Thoracic aorta (tissue), 2 donors: ENCODE measurements around the gene CALML5. TPM values are rescaled to one million over a fixed set of nuclear protein-coding genes. Genes with fewer than 3 reads are reported as not detected.

Experiments used
- ATAC-seq: fragments of 150-250 bp; one replicate; pipeline ENCODE4 v1.8.0; 2017; ENCODE audit warnings: low read depth; ENCODE audit not compliant: insufficient number of reproducible peaks, low FRiP score
- DNase-seq: peaks from one replicate; pipeline ENCODE4 v3.0.0-alpha.2; 2020; ENCODE audit warnings: low spot score
- H3K27ac ChIP-seq, 2 donors: fragments of 200-600 bp; sonication (generic); 1 replicate in 1 of 2; 2 replicates in 1 of 2; pipeline ENCODE4 v1.5.1; 2016; ENCODE audit warnings: mild to moderate bottlenecking in 2 of 2, moderate library complexity in 2 of 2
- H3K27me3 ChIP-seq: fragments of 200-600 bp; sonication (generic); replicated peaks from 2 replicates; pipeline ENCODE4 v1.6.0; 2016; ENCODE audit warnings: mild to moderate bottlenecking; ENCODE audit not compliant: insufficient read depth
- H3K36me3 ChIP-seq: fragments of 200-600 bp; sonication (generic); one replicate; pipeline ENCODE4 v1.5.1; 2016
- H3K4me1 ChIP-seq, 2 donors: fragments of 200-600 bp; sonication (generic); 1 replicate in 1 of 2; 2 replicates in 1 of 2; pipeline versions ENCODE4 v1.5.1 to v1.6.0; 2016; ENCODE audit warnings: low read depth in 2 of 2, mild to moderate bottlenecking in 1 of 2; ENCODE audit not compliant: control insufficient read depth in 1 of 2
- H3K4me3 ChIP-seq: fragments of 200-600 bp; sonication (generic); 2 replicates; pipeline ENCODE4 v1.5.1; 2016; ENCODE audit warnings: mild to moderate bottlenecking
- H3K9me3 ChIP-seq: fragments of 200-600 bp; sonication (generic); 2 replicates; pipeline ENCODE4 v1.5.1; 2016
- total RNA-seq, 2 donors: library from RNA; depleted of rRNA; stranded (reverse); fragments of >200 nt; gene quantifications; one replicate each; pipeline versions ENCODE4 v1.1.0 to v1.2.3, GENCODE V29; 2016
- TF ChIP-seq, protein P1 (sequence below): fragments of 200-600 bp; sonication (generic); IDR thresholded peaks from one replicate; pipeline ENCODE4 v1.5.1; 2019; ENCODE audit warnings: antibody characterized with exemption

Gene CALML5
- total RNA-seq, 2 donors from 2014 or later, result 3.7 TPM; not detected in 1

DNA sequence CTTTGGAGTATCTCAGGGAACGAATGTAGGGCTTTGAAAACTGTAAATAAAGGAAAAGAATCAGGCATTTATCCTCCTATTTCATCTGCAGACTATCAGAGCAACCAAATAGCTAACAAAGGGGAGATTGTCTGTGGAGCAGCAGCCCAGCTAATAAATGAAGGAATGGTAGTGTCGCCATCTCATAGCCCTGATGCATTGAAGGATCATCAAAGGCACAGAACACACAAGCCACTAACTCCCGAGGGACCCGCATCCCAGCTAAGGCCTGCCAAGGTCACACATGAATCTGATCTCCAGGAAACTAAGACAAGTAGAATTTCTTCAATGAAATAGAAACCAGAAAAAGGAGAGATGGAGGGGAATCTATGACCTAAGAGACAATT lies 38.2 kb downstream of the CALML5 start:
- TF ChIP-seq, protein P1, sequence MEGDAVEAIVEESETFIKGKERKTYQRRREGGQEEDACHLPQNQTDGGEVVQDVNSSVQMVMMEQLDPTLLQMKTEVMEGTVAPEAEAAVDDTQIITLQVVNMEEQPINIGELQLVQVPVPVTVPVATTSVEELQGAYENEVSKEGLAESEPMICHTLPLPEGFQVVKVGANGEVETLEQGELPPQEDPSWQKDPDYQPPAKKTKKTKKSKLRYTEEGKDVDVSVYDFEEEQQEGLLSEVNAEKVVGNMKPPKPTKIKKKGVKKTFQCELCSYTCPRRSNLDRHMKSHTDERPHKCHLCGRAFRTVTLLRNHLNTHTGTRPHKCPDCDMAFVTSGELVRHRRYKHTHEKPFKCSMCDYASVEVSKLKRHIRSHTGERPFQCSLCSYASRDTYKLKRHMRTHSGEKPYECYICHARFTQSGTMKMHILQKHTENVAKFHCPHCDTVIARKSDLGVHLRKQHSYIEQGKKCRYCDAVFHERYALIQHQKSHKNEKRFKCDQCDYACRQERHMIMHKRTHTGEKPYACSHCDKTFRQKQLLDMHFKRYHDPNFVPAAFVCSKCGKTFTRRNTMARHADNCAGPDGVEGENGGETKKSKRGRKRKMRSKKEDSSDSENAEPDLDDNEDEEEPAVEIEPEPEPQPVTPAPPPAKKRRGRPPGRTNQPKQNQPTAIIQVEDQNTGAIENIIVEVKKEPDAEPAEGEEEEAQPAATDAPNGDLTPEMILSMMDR, result no peak
- Histone ChIP-seq H3K9me3 (no peaks in the 10 kb centered on the region), H3K27ac (no peak overlapping the region), H3K4me1 (peaks cover 6 to 40% of the 10 kb centered on the region in 2 donors), H3K36me3 (peaks cover 32% of the 10 kb centered on the region), H3K4me3 (no peak overlapping the region), H3K27me3 (no peaks in the 10 kb centered on the region)
- no peak for ATAC-seq
- no peak for DNase-seq

DNA sequence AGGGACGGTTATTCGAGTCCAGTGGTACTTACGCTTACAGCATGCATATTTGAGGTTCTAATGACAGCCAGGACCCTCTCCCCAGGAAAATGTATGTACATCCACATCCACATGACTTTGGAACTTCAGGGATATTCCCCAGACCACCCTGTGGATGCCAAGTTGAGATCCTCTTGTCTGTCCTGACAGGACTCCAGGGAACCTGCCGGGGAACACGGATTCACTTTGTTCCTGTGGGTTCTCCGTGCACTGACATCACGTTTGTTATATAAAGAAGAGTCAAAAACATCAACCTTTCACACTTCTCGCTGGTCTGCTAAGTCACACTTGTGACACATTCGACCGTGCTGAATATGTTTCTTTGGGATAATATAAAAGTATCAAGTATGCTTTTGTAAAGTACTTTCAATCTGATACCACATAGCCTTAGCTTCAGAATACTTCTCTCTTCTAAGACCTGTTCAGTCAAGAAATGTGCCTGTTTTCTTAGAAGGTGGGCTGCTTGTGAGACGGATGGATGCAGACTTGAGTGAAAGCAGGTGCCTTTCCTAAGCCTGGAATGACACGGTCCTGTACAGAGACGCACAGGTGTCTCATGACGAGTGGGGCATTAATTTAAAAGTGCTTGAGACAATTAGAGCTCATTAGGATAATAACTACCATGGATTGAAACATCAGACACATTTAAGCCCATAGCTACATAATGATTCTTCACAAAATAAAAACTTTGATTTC lies 38.7 kb downstream of the CALML5 start:
- Histone ChIP-seq H3K4me3 (no peak overlapping the region), H3K36me3 (peaks cover 37% of the 10 kb centered on the region), H3K4me1 (peaks cover under 1 to 39% of the 10 kb centered on the region in 2 donors), H3K9me3 (no peaks in the 10 kb centered on the region), H3K27ac (no peak overlapping the region), H3K27me3 (no peaks in the 10 kb centered on the region)
- DNase-seq, result no peak
- TF ChIP-seq, protein P1, result no peak
- no peak for ATAC-seq

DNA sequence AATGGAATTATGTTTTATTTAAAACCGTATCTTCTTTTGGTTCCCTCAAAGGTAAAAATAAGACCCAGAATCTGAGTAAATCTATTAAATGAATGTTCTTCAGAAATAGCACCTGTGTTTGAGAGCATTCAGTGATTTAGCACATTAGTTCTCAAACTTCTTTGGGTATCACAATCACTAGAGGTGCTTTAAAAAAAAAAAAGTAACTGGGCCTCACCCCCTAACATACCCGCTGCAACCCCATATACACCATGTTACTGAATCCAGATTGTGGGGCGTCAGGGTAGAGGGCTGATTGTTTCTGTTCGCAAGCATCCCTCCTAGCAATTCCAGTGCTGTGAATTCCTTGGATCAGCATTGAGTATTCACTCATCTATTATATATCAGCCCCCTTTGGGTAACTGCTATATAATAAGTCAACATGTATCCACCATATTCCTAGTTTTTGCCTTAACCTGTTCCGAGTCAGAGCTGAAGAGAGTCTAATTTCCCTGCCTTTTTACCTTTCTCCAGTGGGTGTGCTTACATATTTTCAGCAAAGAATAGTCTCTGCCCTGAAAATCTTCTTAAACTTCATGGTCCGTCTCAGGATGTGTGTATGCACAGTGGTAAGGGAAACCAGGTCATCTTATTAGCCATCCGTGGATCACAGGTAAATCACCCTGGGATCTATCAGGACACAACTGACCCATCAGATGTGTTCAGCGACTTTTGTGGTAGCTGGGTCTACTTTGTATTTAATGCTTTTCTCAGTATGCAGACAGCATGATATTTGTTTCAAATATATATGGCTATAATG lies 40.2 kb downstream of the CALML5 start:
- Histone ChIP-seq H3K36me3 (peaks cover 52% of the 10 kb centered on the region), H3K9me3 (no peaks in the 10 kb centered on the region), H3K27ac (no peak overlapping the region), H3K4me3 (no peak overlapping the region), H3K4me1 (peaks cover 0 to 42% of the 10 kb centered on the region in 2 donors), H3K27me3 (no peaks in the 10 kb centered on the region)
- ATAC-seq, result no peak
- TF ChIP-seq, protein P1, result no peak
- DNase-seq, result no peak

DNA sequence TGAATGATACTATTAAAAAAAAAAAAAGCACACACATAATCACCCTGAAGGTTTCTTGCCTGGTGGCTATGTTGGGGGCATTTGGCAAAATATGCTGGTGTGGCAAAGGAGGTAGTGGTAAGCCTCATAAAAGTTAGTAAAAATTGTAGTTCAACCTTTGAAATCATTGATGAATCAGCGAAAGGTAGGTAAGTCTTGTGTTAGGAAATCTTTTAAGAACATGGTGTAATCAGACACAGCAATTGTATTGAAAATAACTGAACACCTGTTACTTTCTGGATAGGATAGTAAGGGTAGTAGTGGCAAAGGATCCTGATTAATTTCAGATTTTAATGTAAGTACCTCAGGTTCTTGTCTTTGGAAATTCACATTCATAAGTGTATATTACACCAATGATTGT lies 40.9 kb downstream of the CALML5 start:
- peaks cover 0 to 49% of the 10 kb centered on the region in 2 donors for H3K4me1 ChIP-seq
- H3K9me3 ChIP-seq, result no peaks in the 10 kb centered on the region
- DNase-seq, result no peak
- peaks cover 59% of the 10 kb centered on the region for H3K36me3 ChIP-seq
- TF ChIP-seq, protein P1, result no peak
- no peaks in the 10 kb centered on the region for H3K27me3 ChIP-seq
- H3K4me3 ChIP-seq, result no peak overlapping the region
- no peak for ATAC-seq
- no peak overlapping the region for H3K27ac ChIP-seq

DNA sequence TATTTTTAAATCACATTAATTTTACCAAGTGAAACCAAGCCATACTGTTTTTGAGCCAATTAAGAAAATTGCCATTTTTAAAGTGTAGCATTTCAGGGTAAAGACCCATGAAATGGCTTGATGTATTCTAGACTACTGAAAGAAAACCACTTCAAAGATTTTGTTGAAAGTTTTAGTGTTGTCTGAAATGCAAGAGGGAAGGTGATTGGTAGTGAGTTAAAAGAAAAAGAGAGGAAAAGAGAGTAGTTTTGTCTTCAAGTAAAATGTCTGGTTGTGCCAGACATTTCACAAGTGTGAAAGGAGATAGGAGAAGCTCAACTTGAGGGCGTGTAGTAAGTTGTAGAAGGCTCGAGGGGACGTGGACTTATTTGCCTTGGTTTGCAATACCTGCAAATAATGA lies 41.6 kb downstream of the CALML5 start:
- no peak overlapping the region for H3K4me3 ChIP-seq
- H3K36me3 ChIP-seq, result peaks cover 65% of the 10 kb centered on the region
- no peaks in the 10 kb centered on the region for H3K27me3 ChIP-seq
- H3K9me3 ChIP-seq, result no peaks in the 10 kb centered on the region
- peaks cover 0 to 56% of the 10 kb centered on the region in 2 donors for H3K4me1 ChIP-seq
- TF ChIP-seq, protein P1, result no peak
- H3K27ac ChIP-seq, result no peak overlapping the region
- DNase-seq (no peak), ATAC-seq (no peak)
